ENCODE measurements around the gene MEX3B.

MEX3B gene

DNA sequence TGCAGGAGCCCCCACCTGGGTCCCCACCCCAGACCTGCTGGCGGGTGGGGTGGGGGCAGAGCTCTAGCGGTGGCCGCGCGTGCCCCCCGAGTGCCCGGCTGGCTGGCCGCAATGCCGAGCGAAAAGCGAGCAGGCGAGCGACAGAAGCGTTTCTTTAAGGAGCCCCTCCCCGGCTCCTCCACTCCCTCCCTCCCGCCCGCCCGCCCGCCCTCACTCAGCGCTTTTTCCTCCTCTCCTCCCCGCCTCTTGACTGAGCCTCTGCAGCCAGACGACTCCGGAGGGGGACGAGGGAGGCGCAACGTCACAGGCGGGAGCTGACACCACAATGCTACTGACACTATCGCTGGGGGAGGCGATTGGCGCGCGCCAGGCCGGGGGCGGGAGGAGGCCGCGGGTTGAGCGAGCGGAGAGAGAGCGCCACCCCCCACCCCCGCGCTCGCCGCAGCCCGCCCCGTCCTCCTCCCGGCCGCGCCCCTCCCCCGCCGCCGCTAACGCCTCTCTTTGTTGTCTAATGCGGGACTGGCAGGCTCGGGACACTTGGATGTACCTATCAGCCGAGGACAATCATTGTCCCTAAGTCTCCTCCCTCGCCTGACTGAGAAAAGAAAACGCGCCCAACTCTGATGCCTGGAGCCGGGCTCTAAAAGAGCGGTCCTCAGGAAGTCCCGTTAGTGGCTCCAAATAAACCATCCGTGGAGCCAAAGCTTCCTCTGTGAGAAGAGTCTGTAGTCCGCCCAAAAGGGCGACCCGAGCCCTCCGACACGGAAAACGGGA is at the start of gene MEX3B:
Gene MEX3B, minus strand, starts transcription at position 127 of the 774 bp plus-strand sequence. CDS start 313 bp downstream, outside the sequence.
- DNase-seq: peak; percentile 99

DNA sequence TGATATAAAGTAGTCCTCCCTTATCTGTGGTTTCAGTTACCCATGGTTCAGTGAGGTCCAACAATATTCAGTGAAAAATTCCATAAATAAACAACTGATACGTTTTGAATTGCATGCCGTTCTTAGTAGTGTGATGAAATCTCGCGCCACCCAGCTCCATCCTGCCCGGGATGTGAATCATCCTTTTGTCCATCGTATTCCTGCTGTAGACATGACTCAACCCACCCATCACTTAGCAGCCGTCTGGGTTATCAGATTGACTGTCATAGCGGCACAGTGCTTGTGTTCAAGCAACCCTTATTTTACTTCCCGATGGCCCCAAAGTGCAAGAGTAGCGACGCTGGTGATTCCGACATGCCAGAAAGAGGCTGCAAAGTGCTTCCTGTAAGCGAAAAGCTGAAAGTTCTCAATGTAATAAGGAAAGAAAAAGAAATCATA is 48.0 kb upstream of the MEX3B start:
- DNase-seq: no peak

DNA sequence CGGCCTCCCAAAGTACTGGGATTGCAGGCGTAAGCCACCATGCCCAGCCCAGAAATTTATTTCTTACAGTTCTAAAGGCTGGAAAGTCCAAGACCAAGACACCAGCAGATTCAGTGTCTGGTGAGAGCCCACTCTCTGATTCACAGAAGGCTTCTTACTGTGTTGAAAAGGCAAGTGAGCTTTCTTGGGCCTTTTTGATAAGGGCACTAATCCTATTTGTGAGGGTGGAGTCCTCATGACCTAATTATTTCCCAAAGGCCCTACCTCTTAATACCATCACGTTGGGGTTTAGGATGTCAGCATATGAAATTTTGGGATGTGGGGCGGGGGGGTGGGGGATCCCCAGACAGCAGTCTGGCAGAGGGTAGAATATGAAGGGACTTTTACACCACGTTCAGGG is 47.5 kb upstream of the MEX3B start:
- no peak for DNase-seq

DNA sequence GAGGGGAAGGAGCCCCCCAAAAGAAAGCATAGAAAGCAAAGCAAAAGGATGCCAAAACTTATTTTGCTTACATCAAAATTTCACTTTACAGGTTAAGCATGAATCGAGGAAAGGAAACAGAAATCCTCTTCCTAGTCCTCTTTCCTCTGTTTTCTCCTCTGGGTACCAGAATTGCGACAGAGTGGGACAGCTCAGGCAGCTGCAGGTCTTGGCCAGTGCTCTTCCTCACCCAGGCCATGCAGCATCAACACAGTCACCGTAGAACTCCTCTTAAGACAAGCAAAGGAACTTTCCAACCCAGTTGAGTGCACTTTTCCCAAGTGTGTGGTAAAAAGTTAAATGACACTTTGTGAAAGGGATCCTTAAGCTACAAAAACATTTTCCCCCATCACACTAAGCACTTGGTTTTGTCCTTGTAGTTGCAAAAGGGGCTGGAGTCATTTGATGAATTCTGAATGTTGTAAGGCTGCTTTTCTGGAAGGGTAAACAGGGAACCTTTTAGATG is 45.9 kb upstream of the MEX3B start:
- no peak for DNase-seq

DNA sequence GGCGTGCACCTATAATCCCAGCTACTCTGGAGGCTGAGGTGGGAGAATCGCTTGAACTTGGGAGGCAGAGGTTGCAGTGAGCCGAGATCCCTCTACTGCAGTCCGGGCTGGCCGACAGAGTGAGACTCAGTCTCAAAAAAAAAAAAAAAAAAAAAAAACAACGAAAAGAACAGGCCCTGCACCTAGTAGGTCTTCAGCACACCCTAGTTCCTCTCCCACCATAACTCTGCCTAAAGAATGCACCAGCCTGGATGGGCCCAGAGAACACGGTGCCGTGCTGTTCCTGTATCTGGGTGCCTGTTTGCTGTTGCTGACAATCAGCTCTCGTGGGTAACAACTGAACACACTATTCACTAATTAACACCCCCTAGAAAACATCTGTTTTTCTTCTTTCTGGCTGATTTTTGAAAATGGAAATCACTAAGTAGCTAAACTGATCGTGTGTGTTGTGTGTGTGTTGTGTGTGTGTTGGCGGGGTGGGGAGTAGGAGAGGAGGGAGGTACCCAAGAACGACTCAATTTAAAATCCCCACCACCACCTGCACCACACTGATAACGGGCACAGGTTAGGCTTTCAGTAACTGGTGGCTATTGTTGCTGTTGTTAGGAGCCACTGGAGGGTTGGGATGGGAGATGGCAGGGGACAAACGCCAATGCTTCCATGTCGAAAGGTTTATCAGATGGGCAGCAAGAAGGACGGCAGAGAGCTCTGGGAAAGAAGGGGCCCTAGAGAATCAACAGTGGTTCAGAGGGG is 40.6 kb upstream of the MEX3B start:
- DNase-seq: no peak

DNA sequence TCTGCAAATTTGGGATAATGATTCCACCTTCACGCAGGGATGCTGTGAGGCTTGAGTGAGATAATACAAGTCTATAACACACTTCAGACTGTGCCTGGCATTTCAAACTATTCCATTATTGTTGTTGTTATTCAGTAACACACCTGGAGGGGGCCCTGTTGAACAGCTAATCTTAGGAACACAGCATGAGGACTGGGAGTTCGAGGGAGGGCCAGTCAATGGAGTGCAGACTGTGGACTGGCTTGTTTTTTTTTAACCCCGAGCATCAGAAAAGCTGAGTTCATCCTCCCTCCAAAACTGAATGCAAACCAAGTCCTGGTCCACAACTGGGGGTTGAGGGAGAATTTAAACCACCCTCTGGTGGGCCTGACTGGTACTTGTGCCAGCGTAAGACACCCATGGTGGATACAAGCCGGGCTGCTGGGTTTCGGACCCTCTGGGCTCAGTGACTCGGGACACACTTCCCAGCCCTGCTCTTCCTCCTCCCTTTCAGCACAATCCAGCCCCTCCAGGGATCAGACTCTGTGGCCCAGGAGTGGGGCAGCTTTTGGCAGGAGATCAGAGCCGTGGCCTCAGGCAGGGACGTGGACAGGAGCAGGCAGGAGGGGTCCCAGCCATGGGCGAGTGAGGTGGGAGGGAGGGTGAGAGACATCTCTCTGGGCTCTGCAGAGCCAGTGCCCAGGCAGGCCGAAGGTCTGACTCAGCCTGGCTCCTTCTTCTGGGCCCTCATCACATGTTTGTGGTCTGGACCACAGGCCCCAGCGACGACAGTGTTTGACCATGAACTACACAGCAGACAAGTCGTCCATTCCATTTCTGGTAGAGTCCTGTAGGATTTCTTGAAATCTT is 36.3 kb upstream of the MEX3B start:
- peak; percentile 76 for DNase-seq

DNA sequence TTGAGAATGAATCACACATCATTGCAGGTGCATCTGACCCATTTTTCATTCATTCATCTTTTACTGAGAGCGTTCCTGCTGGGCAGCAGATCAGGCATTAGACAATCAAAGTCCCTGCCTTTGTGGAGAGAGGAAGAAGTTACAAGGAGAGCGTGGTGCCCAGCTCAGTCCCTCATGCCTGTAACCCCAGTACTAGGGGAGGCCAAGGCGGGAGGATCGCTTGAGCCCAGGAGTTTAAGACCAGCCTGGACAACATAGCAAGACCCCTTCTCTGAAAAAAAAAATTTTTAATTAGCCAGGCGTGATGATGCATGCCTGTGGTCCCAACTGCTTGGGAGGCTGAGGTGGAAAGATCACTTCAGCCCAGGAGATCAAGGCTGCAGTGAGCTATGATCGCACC is 35.0 kb upstream of the MEX3B start:
- no peak for DNase-seq

DNA sequence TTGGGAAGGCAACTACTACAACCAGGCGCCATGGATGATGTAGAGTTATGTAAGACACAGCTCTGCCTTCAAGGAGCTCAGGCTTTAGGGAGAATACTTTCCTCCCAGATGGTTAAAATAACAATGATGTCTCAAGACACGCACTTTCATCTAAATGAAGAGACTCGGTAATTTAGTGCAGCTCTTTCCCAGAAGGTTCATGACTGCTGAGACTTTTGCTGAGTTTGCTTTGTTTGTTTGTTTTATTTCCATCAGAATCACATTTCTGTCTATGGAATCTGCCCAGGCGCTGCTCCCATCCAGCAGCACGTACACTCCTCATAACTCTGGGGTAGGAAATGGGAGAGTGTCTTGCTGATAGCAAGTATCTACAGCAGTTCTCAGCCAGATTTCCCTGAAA is 33.9 kb upstream of the MEX3B start:
- DNase-seq: no peak

DNA sequence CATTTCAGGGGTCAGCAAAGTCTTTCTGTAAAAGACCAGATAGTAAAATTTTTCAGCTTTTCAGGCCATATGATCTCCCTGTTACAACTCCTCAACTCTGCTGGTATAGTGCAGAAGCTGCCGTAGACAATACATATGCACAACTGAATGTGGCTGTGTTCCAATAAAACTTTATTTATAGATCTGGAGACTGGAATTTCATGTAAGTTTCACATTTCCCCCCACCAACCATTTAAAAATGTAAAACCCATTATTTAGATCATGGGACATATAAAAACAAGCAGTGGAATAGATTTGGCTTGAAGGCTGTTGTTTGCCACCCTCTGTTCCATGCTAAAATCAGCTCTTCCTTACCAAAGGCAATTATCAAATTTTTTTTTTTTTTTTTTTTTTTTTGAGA is 28.8 kb upstream of the MEX3B start:
- no peak for DNase-seq

DNA sequence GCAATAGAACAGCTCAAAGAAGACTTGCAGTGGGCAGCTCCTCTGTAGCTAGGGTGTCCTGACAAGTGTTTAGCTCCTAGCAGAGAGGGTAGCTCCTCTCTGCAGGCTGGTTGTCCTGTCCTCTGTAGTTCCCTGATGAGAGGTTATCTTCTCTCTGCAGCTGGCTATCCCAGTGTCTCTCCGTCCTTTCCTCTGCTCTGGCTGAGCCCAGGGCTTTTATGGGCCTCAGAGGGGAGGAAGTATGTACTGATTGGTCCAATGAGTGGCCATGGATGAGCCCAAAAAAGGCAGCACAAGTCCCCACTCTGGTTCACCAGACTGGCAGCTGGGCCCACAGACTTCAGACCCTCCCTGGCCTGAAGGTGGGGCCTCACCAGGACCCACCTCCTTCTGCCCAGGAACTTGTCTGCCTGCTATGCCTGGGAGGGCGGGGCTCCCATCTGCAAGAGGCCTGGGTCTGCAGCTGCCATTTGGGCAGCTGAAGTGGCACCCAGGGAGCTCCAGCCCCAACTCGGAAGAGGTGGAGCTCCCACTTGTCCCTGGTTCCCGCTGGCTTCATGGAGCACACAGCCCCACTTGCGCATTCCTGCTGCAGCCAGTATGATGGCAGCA is 27.2 kb upstream of the MEX3B start:
- no peak for DNase-seq

DNA sequence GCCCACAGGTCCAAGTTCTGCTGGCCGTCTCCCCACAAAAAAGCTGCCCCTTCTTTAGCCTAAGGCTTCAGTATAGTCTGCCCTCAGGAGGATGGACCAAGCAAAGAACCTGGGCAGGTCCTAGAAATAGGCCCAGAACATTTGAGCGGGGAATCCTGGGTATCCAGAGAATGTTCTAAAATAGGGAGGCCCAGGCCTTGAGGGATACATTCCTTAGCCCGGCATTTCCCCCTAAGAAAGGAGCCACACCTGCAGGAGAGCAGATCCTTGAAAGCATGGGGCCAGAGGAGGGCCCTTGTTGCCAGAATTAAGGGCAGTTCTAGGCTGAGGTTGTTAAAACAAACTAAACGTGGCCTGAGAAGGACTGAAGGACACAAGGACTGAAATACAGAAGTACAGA is 20.6 kb upstream of the MEX3B start:
- DNase-seq: no peak

DNA sequence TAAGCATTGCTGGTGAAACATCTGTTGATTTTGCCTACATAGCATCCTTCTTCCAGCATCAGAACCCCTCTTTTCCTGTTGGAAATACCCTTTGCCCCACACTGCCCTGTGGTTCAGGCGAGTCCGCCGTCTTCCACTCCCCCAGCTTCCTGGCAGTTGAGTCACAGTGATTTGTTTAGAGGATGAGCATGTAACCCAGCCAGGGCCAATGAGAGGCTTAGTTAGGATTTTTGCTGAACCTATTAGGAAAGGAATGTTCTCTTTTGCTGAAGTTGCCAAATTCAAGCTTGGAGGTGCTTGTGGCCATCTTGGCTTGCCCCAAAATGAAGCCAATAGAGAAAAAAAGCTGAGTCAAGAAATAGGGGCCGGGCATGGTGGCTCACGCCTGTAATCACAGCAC is 19.0 kb upstream of the MEX3B start:
- no peak for DNase-seq

DNA sequence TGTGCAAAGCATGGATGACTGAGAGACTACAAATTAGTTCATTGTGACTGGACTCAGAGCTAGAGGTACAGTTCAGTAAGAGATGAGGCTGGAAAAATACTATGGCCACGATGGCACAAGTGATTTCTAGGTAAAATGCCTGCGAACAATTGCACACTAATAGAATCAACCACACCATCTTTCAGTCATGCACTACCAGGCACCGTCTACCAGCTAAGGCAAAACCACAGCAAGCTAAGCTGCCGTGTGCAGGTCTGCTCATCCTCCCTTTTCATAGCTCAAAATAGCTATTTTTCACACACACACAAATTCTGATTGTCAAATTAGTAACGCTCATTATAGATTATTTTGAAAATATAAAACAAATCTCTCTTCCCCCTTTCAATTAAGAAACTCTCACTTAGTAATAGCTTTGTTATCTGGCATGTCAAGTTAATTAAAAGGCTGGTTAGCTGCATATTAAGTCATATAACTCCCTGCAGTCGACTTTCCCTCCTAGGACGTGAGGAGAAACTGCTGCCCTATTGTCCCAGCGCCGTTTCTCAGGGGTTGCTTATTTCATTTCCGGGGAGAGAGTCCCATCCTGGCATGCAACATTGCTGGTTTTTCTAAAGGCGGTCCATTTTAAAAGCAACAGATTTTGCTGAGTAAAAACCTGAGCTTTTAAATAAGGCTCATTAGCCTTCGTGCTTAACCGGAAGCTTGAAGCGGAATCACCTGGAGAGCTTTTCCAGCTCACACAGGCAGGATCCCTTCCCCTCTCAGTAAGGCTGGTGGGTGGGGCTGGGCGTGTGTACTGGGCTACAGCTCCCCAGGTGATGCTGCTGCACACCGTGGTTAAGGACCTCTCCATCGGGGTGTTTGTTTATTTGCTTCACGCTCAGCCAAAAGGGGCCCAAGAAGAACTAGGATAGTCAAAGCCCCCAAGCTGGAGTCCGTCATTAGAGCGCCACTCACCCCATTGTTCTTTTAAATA is 16.9 kb upstream of the MEX3B start:
- no peak for DNase-seq

DNA sequence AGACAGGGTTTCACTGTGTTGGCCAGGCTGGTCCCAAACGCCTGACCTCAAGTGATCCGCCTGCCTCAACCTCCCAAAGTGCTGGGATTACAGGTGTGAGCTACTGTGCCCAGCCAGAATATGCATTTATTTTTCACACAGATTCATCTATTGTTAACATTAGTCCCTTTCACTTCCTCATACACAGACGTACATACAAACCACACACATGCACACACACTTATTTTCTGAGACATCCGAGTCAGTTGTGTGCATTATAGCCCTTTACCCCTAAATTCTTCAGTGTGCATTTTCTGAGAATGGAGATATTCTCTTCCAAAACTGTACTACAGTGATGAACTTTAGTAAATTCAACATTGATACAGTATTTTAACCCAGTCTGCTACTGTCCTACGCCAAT is 15.0 kb upstream of the MEX3B start:
- no peak for DNase-seq

DNA sequence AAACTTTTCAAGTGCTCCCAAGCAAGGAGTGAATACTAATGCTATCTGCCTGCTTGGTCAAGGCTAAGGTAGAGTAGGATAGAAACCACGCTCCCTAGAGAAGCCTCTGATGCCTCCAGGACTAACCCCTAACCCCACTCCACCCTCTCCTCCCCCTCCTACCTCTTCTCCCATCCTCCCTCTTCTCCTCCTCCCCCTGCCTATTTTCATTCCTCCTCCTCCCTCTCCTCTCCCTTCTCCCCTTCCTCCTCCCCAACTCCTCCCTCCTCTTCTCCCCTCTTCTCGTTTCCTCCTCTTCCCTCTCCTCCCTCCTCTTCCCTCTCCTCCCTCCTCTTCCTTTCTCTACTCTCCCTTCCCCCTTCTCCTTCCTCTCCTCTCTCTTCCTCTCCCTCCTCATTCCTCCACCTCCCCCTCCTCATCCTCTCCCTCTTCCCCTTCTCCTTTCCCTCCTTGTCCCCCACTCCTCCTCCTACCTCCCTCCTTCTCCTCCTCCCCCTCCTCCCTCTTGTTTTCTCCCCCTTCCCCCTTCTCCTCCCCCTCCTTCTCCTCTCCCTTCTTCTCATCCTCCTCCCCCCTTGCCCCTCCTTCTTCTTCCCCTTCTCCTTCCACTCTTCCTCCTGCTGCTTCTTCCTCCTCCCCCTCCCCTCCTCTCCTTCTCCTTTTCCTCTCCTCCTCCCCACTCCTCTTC is 12.8 kb upstream of the MEX3B start:
- no peak for DNase-seq

DNA sequence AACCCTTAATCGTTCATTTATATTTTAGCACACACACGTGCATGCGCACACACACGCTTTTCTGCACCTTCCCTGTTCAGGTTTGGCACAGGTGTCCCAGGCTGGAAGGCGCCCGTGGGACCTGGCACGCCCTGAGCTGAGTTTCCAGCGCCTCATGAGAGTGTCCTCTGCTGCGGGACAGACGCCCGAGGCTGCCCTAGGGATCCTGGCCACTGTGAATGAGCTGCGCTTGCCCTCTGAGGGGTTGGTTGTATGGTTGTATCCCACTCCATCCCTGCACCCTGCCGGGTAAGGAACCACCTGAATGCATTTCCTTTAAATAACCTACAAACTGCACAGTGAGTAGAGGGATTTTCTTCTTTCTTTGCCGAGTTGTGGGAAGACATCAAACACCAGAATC is 12.2 kb upstream of the MEX3B start:
- no peak for DNase-seq

DNA sequence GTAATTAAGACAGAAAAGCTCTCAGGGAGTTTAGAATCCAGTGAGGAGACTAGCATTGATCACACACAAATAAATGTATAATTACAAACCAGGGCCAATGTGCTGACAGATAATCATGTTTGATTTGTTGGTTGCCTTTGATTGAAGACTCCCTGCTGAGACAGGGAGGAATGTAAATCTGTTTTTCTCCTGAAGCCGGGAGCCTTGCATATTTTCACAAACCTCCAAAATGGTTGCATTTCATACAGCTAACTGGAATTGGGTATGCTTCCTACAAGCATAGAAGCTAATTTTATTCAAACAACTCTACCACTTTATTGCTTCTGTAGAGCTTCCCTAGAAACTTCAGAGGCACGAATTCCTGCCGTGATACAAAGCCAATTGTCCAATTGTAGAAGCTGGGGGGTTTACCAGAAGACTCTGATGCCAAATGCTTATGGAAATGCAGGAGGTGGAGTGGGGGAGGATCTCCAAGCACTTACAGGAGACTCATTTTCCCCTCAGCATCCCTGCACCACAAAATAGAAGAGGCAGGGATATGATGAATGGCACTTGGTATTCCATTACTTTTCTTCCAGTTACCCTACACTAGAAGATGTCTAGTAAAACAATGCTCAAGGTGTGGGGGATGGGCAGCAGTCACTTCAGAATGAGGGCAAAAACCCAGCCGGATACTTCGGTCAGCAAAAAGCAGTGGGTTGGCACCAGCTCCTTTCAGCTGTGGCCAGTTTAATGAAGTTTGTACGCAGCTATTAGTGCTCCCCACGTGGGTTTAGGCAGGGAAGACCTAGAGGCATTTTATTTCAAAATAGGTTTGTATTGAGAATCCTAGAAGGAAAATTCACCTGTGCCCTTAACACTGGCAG is 11.4 kb upstream of the MEX3B start:
- no peak for DNase-seq

DNA sequence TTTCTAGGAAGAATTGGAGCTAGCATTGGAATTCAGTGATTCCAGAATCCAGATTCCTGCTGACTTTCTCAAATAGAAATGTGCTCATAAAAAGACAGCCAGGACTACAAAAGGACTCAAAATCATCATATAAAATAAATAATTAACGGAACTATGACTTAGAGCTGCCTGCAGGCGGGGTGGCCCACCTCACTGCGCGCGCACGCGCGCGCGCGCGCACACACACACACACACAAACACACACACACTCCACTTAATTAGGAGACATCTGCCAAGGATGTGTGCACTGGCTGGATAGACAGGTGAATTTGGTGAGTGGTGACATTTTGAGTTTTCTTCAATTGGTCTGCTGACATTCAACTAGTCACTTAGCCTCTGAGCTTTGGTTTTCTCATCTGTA is 6.9 kb upstream of the MEX3B start:
- DNase-seq: no peak

DNA sequence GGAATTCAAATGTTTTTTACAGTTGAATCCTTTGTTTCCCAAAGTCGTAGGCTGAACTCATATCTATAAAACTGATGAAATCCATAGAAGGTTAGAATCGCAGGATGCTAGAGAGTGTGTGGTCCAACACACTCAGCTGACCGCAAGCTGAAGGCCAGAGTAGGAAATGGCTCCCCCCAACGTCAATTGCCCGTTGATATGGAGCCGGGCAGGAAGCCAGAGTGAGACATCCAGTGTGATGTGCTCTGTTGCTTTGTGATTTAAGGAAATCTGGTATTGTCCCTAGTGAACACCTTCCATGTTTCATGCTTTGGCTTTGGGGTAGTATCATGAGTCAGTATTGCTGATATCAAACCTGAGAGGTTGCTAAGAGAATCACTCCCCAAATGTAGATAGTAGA is 5.8 kb upstream of the MEX3B start:
- no peak for DNase-seq

DNA sequence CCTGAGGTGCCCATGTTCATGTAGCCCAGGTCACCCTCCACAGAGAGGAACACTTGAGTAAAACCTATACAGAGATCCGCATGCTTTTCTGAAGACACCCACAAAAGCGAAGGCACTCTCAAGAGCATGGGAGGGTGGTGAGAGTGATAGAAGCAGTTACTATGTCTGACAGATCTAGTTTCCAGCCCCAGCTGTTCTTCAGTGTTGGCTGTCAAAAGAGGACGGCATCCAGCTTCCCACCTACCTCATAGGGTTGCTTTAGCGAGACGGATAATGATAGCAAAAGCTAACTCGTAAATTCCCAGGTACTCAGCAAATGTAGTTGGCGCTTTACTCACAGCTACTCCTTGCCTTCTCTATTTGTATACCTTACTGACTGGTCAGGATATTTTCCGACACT is 3.0 kb upstream of the MEX3B start:
- DNase-seq: no peak
